ENCODE results near the gene SLC4A2. TPM values are rescaled to one million over a fixed set of nuclear protein-coding genes. Genes with fewer than 3 reads are reported as not detected.

The SLC4A2 gene
- total RNA-seq, 2 donors from 2014 or later, result 50.1 to 147 TPM

GRCh38 chr7:151080067-151080521 lies 20.7 kb downstream of the SLC4A2 start:
- ATAC-seq (peak; percentile 19), DNase-seq (no peak)
- Histone ChIP-seq H3K27me3 (no peaks in the 10 kb centered on the region), H3K9me3 (no peaks in the 10 kb centered on the region), H3K27ac (peak overlapping the region; percentile 76 to 92 (median 90)), H3K4me1 (peaks cover 68% of the 10 kb centered on the region), H3K4me3 (peak overlapping the region; percentile 79 to 82), H3K36me3 (replicated peaks in 1 of 2; ENCODE audit: insufficient read depth in 1 of 2, low read depth in 2 of 2) (peaks cover 6 to 9% of the 10 kb centered on the region in 2 donors)
- WGBS, 2 donors, result 0 to 5% methylated on average over 8 to 30 of the region's 31 CpGs
- no peak for TF ChIP-seq POLR2A (IDR thresholded peaks at IDR 0.05)
- intact Hi-C loops (cut with DNase I), result no loop called here

- H3K36me3 ChIP-seq (replicated peaks in 1 of 2; ENCODE audit: insufficient read depth in 1 of 2, low read depth in 2 of 2), result peaks cover 2 to 4% of the 10 kb centered on the region in 2 donors
- intact Hi-C loops (cut with DNase I), result no loop called here
- H3K27ac ChIP-seq, result peak within 1 kb of the TSS; percentile 76 to 92 (median 90)
- H3K4me3 ChIP-seq, result peak within 1 kb of the TSS; percentile 79 to 82
- WGBS, 2 donors, result 1 to 29% methylated on average over 4 to 62 of the region's 66 CpGs
- TF ChIP-seq POLR2A (IDR thresholded peaks at IDR 0.05) (peak; percentile 49 to 74 (median 66)), CTCF (IDR thresholded peaks at IDR 0.05) (no peak)
- peaks cover 74% of the 10 kb centered on the region for H3K4me1 ChIP-seq
- H3K27me3 ChIP-seq, result no peaks in the 10 kb centered on the region
- H3K9me3 ChIP-seq, result no peaks in the 10 kb centered on the region
- DNase-seq (peak; percentile 89 to 96 (median 93)), ATAC-seq (peak; percentile 88)
These were observed 21.3 kb downstream of the SLC4A2 start, which contains the start of gene FASTK for GRCh38 chr7:151080522-151081169. TSS of gene FASTK (minus strand) at chr7:151080809. CDS start at chr7:151080766, 43 bp downstream.

GRCh38 chr7:151081170-151082101 lies 22.0 kb downstream of the SLC4A2 start:
- Histone ChIP-seq H3K4me1 (peaks cover 77% of the 10 kb centered on the region), H3K9me3 (no peaks in the 10 kb centered on the region), H3K36me3 (replicated peaks in 1 of 2; ENCODE audit: insufficient read depth in 1 of 2, low read depth in 2 of 2) (peaks cover 0 to 1% of the 10 kb centered on the region in 2 donors), H3K27me3 (no peaks in the 10 kb centered on the region), H3K4me3 (peak overlapping the region; percentile 10 to 82), H3K27ac (peak overlapping the region; percentile 76 to 92 (median 90))
- TF ChIP-seq POLR2A (IDR thresholded peaks at IDR 0.05) (no peak), CTCF (IDR thresholded peaks at IDR 0.05) (no peak)
- peak; percentile 5 for ATAC-seq
- 23 to 27% methylated on average over 26 to 44 of the region's 64 CpGs for WGBS, 2 donors
- peak in 1 of 4 donors; percentile 52 for DNase-seq
- intact Hi-C loops (cut with DNase I), result no loop called here

GRCh38 chr7:151082141-151083070 lies 23.0 kb downstream of the SLC4A2 start:
- Histone ChIP-seq H3K4me1 (peaks cover 72% of the 10 kb centered on the region), H3K4me3 (peak overlapping the region; percentile 82 to 87), H3K27ac (peak overlapping the region; percentile 76 to 92 (median 90)), H3K36me3 (replicated peaks in 1 of 2; ENCODE audit: insufficient read depth in 1 of 2, low read depth in 2 of 2) (no peaks in the 10 kb centered on the region), H3K9me3 (no peaks in the 10 kb centered on the region), H3K27me3 (no peaks in the 10 kb centered on the region)
- intact Hi-C loops (cut with DNase I), result no loop called here
- TF ChIP-seq CTCF (IDR thresholded peaks at IDR 0.05), result no peak
- WGBS, 2 donors, result 20 to 37% methylated on average over 22 to 38 of the region's 42 CpGs
- no peak for DNase-seq
- ATAC-seq, result no peak
